Subcutaneous adipose tissue (tissue), 4 donors: ENCODE results near the gene GJC2. TPM values are rescaled to one million over a fixed set of nuclear protein-coding genes. Genes with fewer than 3 reads are reported as not detected.

ENCODE experiments used
- CTCF ChIP-seq: fragments of 450-650 bp; IDR thresholded peaks from one replicate; pipeline ENCODE4 v1.5.1; 2016; ENCODE audit warnings: low read depth, mild to moderate bottlenecking, control low read depth, antibody characterized with exemption, moderate library complexity
- total RNA-seq, 4 donors: library from RNA; depleted of rRNA; stranded (reverse); fragments of >200 nt; gene quantifications; one replicate each; pipeline ENCODE4 v1.1.0, GENCODE V29; 2016

The GJC2 gene
- total RNA-seq, 4 donors from 2014 or later, result 0.68 to 3.0 (median 1.1) TPM

GRCh38 chr1:228156941-228157728 lies 7.4 kb downstream of the GJC2 start:
- no peak for TF ChIP-seq CTCF

DNA sequence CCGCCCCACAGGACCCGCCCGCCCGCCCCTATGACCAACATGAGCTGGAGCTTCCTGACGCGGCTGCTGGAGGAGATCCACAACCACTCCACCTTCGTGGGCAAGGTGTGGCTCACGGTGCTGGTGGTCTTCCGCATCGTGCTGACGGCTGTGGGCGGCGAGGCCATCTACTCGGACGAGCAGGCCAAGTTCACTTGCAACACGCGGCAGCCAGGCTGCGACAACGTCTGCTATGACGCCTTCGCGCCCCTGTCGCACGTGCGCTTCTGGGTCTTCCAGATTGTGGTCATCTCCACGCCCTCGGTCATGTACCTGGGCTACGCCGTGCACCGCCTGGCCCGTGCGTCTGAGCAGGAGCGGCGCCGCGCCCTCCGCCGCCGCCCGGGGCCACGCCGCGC lies 8.0 kb downstream of the GJC2 start:
- no peak for TF ChIP-seq CTCF

DNA sequence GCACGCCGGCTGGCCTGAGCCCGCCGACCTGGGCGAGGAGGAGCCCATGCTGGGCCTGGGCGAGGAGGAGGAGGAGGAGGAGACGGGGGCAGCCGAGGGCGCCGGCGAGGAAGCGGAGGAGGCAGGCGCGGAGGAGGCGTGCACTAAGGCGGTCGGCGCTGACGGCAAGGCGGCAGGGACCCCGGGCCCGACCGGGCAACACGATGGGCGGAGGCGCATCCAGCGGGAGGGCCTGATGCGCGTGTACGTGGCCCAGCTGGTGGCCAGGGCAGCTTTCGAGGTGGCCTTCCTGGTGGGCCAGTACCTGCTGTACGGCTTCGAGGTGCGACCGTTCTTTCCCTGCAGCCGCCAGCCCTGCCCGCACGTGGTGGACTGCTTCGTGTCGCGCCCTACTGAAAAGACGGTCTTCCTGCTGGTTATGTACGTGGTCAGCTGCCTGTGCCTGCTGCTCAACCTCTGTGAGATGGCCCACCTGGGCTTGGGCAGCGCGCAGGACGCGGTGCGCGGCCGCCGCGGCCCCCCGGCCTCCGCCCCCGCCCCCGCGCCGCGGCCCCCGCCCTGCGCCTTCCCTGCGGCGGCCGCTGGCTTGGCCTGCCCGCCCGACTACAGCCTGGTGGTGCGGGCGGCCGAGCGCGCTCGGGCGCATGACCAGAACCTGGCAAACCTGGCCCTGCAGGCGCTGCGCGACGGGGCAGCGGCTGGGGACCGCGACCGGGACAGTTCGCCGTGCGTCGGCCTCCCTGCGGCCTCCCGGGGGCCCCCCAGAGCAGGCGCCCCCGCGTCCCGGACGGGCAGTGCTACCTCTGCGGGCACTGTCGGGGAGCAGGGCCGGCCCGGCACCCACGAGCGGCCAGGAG lies 8.6 kb downstream of the GJC2 start:
- no peak for TF ChIP-seq CTCF

DNA sequence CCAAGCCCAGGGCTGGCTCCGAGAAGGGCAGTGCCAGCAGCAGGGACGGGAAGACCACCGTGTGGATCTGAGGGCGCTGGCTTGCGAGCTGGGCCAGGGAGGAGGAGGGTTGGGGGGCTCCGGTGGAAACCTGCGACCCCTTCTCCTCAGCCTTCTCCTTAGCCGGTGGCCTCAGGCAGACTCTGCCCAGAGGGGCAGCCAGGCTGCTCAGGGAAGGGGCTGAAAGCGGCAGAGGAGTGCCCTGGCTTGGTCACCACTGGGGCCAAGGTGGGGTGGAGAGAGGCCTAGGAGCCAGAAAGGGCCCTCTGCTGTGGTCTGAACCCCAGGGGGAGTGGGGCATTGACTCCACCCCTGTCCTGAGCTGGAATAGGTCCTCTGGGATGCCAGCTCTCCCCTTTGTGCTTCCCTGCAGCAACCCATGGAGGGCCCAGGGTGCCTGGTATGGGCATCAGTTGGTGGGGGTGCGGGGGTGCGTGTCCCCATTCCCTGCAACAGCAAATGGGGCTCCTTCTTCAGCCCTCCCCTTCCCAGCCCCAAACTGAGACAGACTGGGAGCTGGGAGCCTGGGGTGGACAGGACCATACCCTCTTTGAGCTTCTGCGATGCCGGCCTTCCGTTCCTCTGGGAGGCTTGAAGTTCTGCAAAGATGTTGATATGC lies 9.4 kb downstream of the GJC2 start:
- TF ChIP-seq CTCF, result no peak

DNA sequence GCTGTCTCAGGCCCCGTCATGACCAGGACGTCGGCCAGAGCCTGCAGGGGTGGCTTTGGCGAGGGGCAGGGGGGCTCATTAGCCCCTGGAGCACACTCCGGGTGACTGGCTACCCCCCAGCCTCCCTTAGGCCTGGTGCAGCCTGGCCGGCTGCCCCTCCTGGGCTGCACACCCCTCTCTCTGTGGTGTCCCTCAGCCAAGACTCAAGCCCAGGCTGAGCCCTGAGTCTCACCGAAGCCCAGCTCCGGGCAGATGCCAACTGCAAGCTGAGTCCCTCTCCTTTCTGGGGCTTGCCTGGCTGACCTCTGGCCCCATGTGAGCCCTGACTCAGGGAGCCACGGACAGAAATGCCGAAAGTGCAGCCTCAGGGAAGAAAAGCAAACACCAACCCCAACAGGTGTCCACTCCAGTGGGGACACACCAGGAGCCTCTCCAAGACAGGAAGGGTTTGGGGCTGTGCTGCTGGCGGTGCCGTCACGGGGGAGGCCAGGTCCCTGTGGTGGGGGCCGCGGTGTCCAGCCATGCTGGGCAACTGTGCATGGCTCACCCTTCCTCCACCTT lies 10.6 kb downstream of the GJC2 start:
- TF ChIP-seq CTCF, result no peak

GRCh38 chr1:228161362-228161761 lies 11.6 kb downstream of the GJC2 start:
- no peak for TF ChIP-seq CTCF
